HCT116 (cell line): ENCODE data around the gene COQ6. TPM values are rescaled to one million over a fixed set of nuclear protein-coding genes. Genes with fewer than 3 reads are reported as not detected.
"Not testable (repeated sequence)": the region's sequence is repeated elsewhere in the genome, so short reads cannot be mapped to it uniquely, and the experiment has no call there.

Experiments used
- ATAC-seq: fragments of 200-7000 bp; cut with Tn5 transposase; 2 replicates; pipeline ENCODE4 v1.9.1; 2020; ENCODE audit warnings: mild to moderate bottlenecking, moderate library complexity
- BruUV-seq: library from RNA; stranded (reverse); fragments of 400-500 nt; replicated peaks from 2 replicates; lab custom pipeline; 2021; lab: Mats Ljungman, UMichigan
- CTCF ChIA-PET: fragments of 300-600 bp; sonication (Branson Sonifier 250); formaldehyde crosslinking; loops from one replicate; lab custom pipeline; 2021; ENCODE audit warnings: antibody characterized with exemption; lab: Charles Lee
- POLR2A ChIA-PET: fragments of 300-600, 350-600 bp; sonication (Branson Sonifier 250); formaldehyde crosslinking; loops from one replicate; lab custom pipeline; 2021; ENCODE audit warnings: antibody characterized with exemption; lab: Charles Lee
- RAD21 ChIA-PET, 2 experiments: fragments of 300-600 bp; sonication (Branson Sonifier 250); formaldehyde crosslinking; loops; one replicate each; lab custom pipeline; 2023; ENCODE audit warnings: low total read pairs in 2 of 2; ENCODE audit not compliant: uncharacterized antibody in 2 of 2, unreplicated experiment in 2 of 2, low non-redundant PET in 1 of 2; lab: Charles Lee
- DNase-seq: peaks from one replicate; pipeline ENCODE4 v3.0.0-alpha.2; 2010; ENCODE audit warnings: low read depth, low spot score
- H2AFZ ChIP-seq: fragments of 200-600 bp; shearing (Covaris generic), sonication (generic); 2 replicates; pipeline ENCODE4 v1.6.1; 2017; ENCODE audit warnings: low read depth, mixed run types, mixed read lengths, antibody characterized with exemption, low read length; ENCODE audit not compliant: poor library complexity, severe bottlenecking
- H3K27ac ChIP-seq: 2 replicates; pipeline ENCODE4 v1.5.1; 2012; ENCODE audit warnings: low read depth, low read length
- H3K27me3 ChIP-seq: fragments of 200-600 bp; sonication (generic); 2 replicates; pipeline ENCODE4 v1.6.1; 2016; ENCODE audit warnings: mixed run types, low read length, mixed read lengths; ENCODE audit not compliant: insufficient read depth
- H3K36me3 ChIP-seq, 2 experiments: fragments of 200-500 bp in 1 of 2; fragments of 200-600 bp in 1 of 2; sonication (Bioruptor generic) in 1 of 2; sonication (generic) in 1 of 2; 2 replicates each; pipeline versions ENCODE4 v1.5.1 to v1.6.1; 2014 to 2016; ENCODE audit warnings: low read length in 2 of 2, inconsistent platforms in 1 of 2, mixed read lengths in 1 of 2, mixed run types in 1 of 2; ENCODE audit not compliant: insufficient read depth in 2 of 2, control insufficient read depth in 1 of 2
- H3K4me1 ChIP-seq, 2 experiments: fragments of 200-600 bp in 1 of 2; sonication (generic) in 1 of 2; 2 replicates each; pipeline versions ENCODE4 v1.5.1 to v1.6.1; 2012 to 2017; ENCODE audit warnings: low read length in 2 of 2, inconsistent platforms in 1 of 2, mild to moderate bottlenecking in 1 of 2, mixed read lengths in 1 of 2, mixed run types in 1 of 2, moderate library complexity in 1 of 2; ENCODE audit not compliant: insufficient read depth in 2 of 2, control insufficient read depth in 1 of 2
- H3K4me2 ChIP-seq: fragments of 200-600 bp; sonication (generic); 2 replicates; pipeline ENCODE4 v1.6.1; 2017; ENCODE audit warnings: mixed run types, low read length, mixed read lengths
- H3K4me3 ChIP-seq, 2 experiments: fragments of 200-600 bp in 1 of 2; sonication (generic) in 1 of 2; replicated peaks in 1 of 2; 2 replicates each; pipeline ENCODE4 v1.5.1; 2011 to 2016; ENCODE audit warnings: low read length in 2 of 2, control low read depth in 1 of 2, low read depth in 1 of 2, mild to moderate bottlenecking in 1 of 2, mixed read lengths in 1 of 2, mixed run types in 1 of 2
- H3K79me2 ChIP-seq: fragments of 200-600 bp; sonication (generic); 2 replicates; pipeline ENCODE4 v1.6.1; 2017; ENCODE audit warnings: mild to moderate bottlenecking, mixed run types, low read length, moderate library complexity, mixed read lengths; ENCODE audit not compliant: insufficient read depth
- H3K9ac ChIP-seq: fragments of 200-600 bp; sonication (generic); 2 replicates; pipeline ENCODE4 v1.6.1; 2016; ENCODE audit warnings: low read length, mixed read lengths
- H3K9me2 ChIP-seq: fragments of 200-600 bp; sonication (generic), shearing (Covaris generic); 2 replicates; pipeline ENCODE4 v1.6.1; 2017; ENCODE audit warnings: mixed run types, mild to moderate bottlenecking, moderate library complexity; ENCODE audit not compliant: insufficient read depth
- H3K9me3 ChIP-seq, 2 experiments: fragments of 200-500 bp in 1 of 2; fragments of 200-600 bp in 1 of 2; sonication (Bioruptor generic) in 1 of 2; sonication (generic) in 1 of 2; 2 replicates each; pipeline ENCODE4 v1.6.1; 2014 to 2017; ENCODE audit warnings: low read length in 2 of 2, mixed read lengths in 2 of 2, inconsistent platforms in 1 of 2, low read depth in 1 of 2, mild to moderate bottlenecking in 1 of 2, mixed run types in 1 of 2, moderate library complexity in 1 of 2; ENCODE audit not compliant: control insufficient read depth in 1 of 2, insufficient read depth in 1 of 2
- H4K20me1 ChIP-seq: fragments of 200-600 bp; sonication (generic), shearing (Covaris generic); 2 replicates; pipeline ENCODE4 v1.6.1; 2017; ENCODE audit warnings: mixed run types, mild to moderate bottlenecking, moderate library complexity; ENCODE audit not compliant: insufficient read depth
- ELF1 ChIP-seq: IDR thresholded peaks from 2 replicates; pipeline ENCODE4 v1.6.1; 2012; ENCODE audit warnings: low read depth, borderline replicate concordance
- EZH2 ChIP-seq: fragments of 200-600 bp; sonication (generic); IDR thresholded peaks from 2 replicates; pipeline ENCODE4 v1.6.1; 2017; ENCODE audit warnings: antibody characterized with exemption, mixed run types
- FOSL1 ChIP-seq: IDR thresholded peaks from 2 replicates; pipeline ENCODE4 v1.6.1; 2012; ENCODE audit warnings: low read depth
- POLR2A ChIP-seq: IDR thresholded peaks from 2 replicates; pipeline ENCODE4 v1.7.0; 2011; ENCODE audit warnings: borderline replicate concordance; ENCODE audit not compliant: insufficient read depth, insufficient read length; ENCODE audit errors: extremely low read depth
- SP1 ChIP-seq: IDR thresholded peaks from 2 replicates; pipeline ENCODE4 v1.6.1; 2012; ENCODE audit warnings: low read depth
- TCF7L2 ChIP-seq: IDR thresholded peaks from 2 replicates; pipeline ENCODE4 v1.7.0; 2011; ENCODE audit warnings: borderline replicate concordance, inconsistent platforms; ENCODE audit not compliant: insufficient read depth, insufficient read length; ENCODE audit errors: extremely low read depth
- ZNF274 ChIP-seq: fragments of 200-500 bp; sonication (Bioruptor generic); IDR thresholded peaks from 2 replicates; pipeline ENCODE4 v1.6.1; 2014; ENCODE audit warnings: mild to moderate bottlenecking, low read depth, low read length, inconsistent platforms
- intact Hi-C: fragments of 100-400 bp; cut with micrococcal nuclease; formaldehyde crosslinking; loops from 2 replicates; pipeline ENCODE4 v1.10.0; 2022
- total RNA-seq: library from RNA; stranded (reverse); gene quantifications from one replicate; pipeline ENCODE4 v1.2.1, GENCODE V29; 2021; ENCODE audit not compliant: unreplicated experiment
- TF ChIP-seq, protein P1 (sequence below), 3 experiments: fragments of 200-600 bp in 1 of 3; sonication (generic) in 1 of 3; IDR thresholded peaks in 2 of 3; conservative IDR thresholded peaks in 1 of 3; 2 replicates each; pipeline ENCODE4 v1.5.1; 2012 to 2017; ENCODE audit warnings: low read depth in 2 of 3, low read length in 2 of 3, antibody characterized with exemption in 1 of 3, borderline replicate concordance in 1 of 3, control low read depth in 1 of 3, mild to moderate bottlenecking in 1 of 3, mixed read lengths in 1 of 3, mixed run types in 1 of 3, moderate library complexity in 1 of 3; ENCODE audit not compliant: insufficient read depth in 1 of 3
- TF ChIP-seq, protein P2 (sequence below): IDR thresholded peaks from 2 replicates; pipeline ENCODE4 v1.6.1; 2012
- TF ChIP-seq, protein P3 (sequence below): IDR thresholded peaks from 2 replicates; pipeline ENCODE4 v1.6.1; 2012

The COQ6 gene
- total RNA-seq, 1 experiment from 2014 or later: 21.6 TPM

DNA sequence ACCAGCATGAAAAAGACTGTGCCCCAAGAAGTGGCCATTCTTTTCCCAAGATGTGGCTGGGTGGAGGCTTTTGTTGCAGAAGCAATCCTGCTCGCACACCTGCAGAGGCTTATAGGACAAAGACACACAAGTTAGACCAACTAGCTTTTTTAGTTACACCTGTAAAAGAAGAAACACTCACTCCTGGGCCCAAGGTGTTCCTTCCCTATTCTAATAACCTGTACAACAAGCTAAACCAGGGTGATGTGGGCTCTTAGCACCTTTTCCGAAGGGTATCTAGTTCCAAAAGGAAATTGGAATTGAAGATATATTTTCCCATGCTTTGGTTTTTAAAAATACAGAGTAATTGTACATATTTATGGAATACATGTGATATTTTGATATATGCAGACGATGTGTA lies 38.0 kb downstream of the COQ6 start:
- H3K27ac ChIP-seq: no peak overlapping the region
- H3K36me3 ChIP-seq: peaks cover 0 to 4% of the 10 kb centered on the region in 2 experiments; a peak in 1 of 4 replicates
- TF ChIP-seq FOSL1: no peak
- TF ChIP-seq POLR2A: no peak
- TF ChIP-seq ZNF274: no peak
- TF ChIP-seq ELF1: no peak
- TF ChIP-seq EZH2: no peak
- TF ChIP-seq TCF7L2: no peak
- TF ChIP-seq, protein P1, sequence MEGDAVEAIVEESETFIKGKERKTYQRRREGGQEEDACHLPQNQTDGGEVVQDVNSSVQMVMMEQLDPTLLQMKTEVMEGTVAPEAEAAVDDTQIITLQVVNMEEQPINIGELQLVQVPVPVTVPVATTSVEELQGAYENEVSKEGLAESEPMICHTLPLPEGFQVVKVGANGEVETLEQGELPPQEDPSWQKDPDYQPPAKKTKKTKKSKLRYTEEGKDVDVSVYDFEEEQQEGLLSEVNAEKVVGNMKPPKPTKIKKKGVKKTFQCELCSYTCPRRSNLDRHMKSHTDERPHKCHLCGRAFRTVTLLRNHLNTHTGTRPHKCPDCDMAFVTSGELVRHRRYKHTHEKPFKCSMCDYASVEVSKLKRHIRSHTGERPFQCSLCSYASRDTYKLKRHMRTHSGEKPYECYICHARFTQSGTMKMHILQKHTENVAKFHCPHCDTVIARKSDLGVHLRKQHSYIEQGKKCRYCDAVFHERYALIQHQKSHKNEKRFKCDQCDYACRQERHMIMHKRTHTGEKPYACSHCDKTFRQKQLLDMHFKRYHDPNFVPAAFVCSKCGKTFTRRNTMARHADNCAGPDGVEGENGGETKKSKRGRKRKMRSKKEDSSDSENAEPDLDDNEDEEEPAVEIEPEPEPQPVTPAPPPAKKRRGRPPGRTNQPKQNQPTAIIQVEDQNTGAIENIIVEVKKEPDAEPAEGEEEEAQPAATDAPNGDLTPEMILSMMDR (IDR thresholded peaks at IDR 0.05 in 2 of 3, conservative IDR thresholded peaks at IDR 0.05 in 1 of 3; ENCODE audit: borderline replicate concordance in 1 of 3, insufficient read depth in 1 of 3, low read depth in 2 of 3, low read length in 2 of 3): no peak
- TF ChIP-seq, protein P2, sequence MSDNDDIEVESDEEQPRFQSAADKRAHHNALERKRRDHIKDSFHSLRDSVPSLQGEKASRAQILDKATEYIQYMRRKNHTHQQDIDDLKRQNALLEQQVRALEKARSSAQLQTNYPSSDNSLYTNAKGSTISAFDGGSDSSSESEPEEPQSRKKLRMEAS: no peak
- no peak for TF ChIP-seq SP1
- TF ChIP-seq, protein P3, sequence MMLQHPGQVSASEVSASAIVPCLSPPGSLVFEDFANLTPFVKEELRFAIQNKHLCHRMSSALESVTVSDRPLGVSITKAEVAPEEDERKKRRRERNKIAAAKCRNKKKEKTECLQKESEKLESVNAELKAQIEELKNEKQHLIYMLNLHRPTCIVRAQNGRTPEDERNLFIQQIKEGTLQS: no peak
- no peak overlapping the region for H3K9ac ChIP-seq
- H2AFZ ChIP-seq: no peak overlapping the region
- ATAC-seq (no peak), DNase-seq (no peak)
- H4K20me1 ChIP-seq: no peaks in the 10 kb centered on the region
- H3K4me2 ChIP-seq: no peak overlapping the region
- ChIA-PET POLR2A (no interaction called here), RAD21 (no interaction called here), CTCF (no interaction called here)
- intact Hi-C loops: no loop called here
- BruUV-seq: no TSS peak
- no peaks in the 10 kb centered on the region for H3K9me3 ChIP-seq
- H3K4me3 ChIP-seq: no peak overlapping the region
- no peaks in the 10 kb centered on the region for H3K27me3 ChIP-seq
- H3K4me1 ChIP-seq: no peaks in the 10 kb centered on the region
- H3K9me2 ChIP-seq: no peaks in the 10 kb centered on the region
- no peaks in the 10 kb centered on the region for H3K79me2 ChIP-seq

DNA sequence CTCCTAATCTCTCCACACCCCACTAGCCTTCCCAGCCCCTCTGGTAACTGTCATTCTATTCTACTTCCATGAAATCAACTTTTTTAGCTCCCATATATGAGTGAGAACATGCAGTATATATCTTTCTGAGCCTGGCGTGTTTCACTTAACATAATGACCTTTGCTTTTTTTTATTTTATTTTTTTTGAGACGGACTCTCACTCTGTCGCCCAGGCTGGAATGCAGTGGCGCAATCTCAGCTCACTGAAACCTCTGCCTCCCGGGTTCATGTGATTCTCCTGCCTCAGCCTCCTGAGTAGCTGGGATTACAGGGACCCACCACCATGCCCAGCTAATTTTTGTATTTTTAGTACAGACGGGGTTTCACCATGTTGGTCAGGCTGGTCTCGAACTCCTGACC lies 38.6 kb downstream of the COQ6 start:
- H2AFZ ChIP-seq, H3K9me3 ChIP-seq, H3K4me2 ChIP-seq, CTCF ChIA-PET, BruUV-seq, DNase-seq, H3K9ac ChIP-seq, H3K36me3 ChIP-seq, H3K27ac ChIP-seq, H3K4me1 ChIP-seq, POLR2A ChIA-PET, RAD21 ChIA-PET, H3K79me2 ChIP-seq, H4K20me1 ChIP-seq, H3K27me3 ChIP-seq, ATAC-seq, intact Hi-C loops, H3K4me3 ChIP-seq, H3K9me2 ChIP-seq: not testable (repeated sequence)
